HEK293 (cell line): Measurements from ENCODE around the gene GATM.

Experiments
- CTCF ChIA-PET: fragments of 350-600 bp; formaldehyde crosslinking; extraction: SDS; loops from one replicate; lab custom pipeline; 2021; ENCODE audit warnings: antibody characterized with exemption; lab: Yijun Ruan, JAX
- POLR2A ChIA-PET: fragments of 300-600 bp; formaldehyde crosslinking; extraction: SDS; loops from one replicate; lab custom pipeline; 2020; ENCODE audit warnings: antibody characterized with exemption, inconsistent platforms; lab: Yijun Ruan, JAX
- H3K27ac ChIP-seq: fragments of 200-500 bp; sonication (Bioruptor generic); 2 replicates; pipeline ENCODE4 v1.5.1; 2014; ENCODE audit warnings: low read depth, low read length, control low read depth, inconsistent platforms; ENCODE audit errors: extremely low read depth
- H3K36me3 ChIP-seq, 2 experiments: fragments of 200-500 bp in 1 of 2; sonication (Bioruptor generic) in 1 of 2; 1 replicate in 1 of 2; 2 replicates in 1 of 2; pipeline ENCODE4 v1.5.1; 2014 to 2017; ENCODE audit warnings: inconsistent platforms in 2 of 2, low read length in 2 of 2; ENCODE audit not compliant: control insufficient read depth in 2 of 2, insufficient read depth in 1 of 2
- H3K4me1 ChIP-seq: fragments of 200-500 bp; sonication (Bioruptor generic); 2 replicates; pipeline ENCODE4 v1.5.1; 2014; ENCODE audit warnings: mild to moderate bottlenecking, low read length, inconsistent platforms; ENCODE audit not compliant: control insufficient read depth, insufficient read depth
- H3K4me3 ChIP-seq: 2 replicates; pipeline ENCODE4 v1.5.1; 2011; ENCODE audit warnings: low read depth, mild to moderate bottlenecking, control low read depth, low read length, moderate library complexity
- H3K9me3 ChIP-seq: fragments of 200-500 bp; sonication (Bioruptor generic); 2 replicates; pipeline ENCODE4 v1.5.1; 2014; ENCODE audit warnings: low read depth, low read length, inconsistent platforms; ENCODE audit not compliant: control insufficient read depth, insufficient read depth
- BCL11B ChIP-seq: fragments of 450-650 bp; formaldehyde crosslinking; IDR thresholded peaks from 2 replicates; pipeline ENCODE4 v1.5.1; 2016; ENCODE audit warnings: low read depth, missing biosample characterization, missing genetic modification characterization
- GLI4 ChIP-seq: fragments of 450-650 bp; formaldehyde crosslinking; IDR thresholded peaks from 2 replicates; pipeline ENCODE4 v1.5.1; 2016; ENCODE audit warnings: missing biosample characterization, missing genetic modification characterization
- KLF16 ChIP-seq: fragments of 450-650 bp; formaldehyde crosslinking; IDR thresholded peaks from 2 replicates; pipeline ENCODE4 v1.5.1; 2017; ENCODE audit warnings: missing biosample characterization, missing genetic modification characterization
- SETDB1 ChIP-seq: IDR thresholded peaks from one replicate; pipeline ENCODE4 v1.6.1; 2017; ENCODE audit warnings: mild to moderate bottlenecking, low read length, moderate library complexity, mixed read lengths; ENCODE audit not compliant: insufficient read length
- YY1 ChIP-seq: fragments of 450-650 bp; formaldehyde crosslinking; IDR thresholded peaks from 2 replicates; pipeline ENCODE4 v1.5.1; 2018; ENCODE audit warnings: missing biosample characterization, missing genetic modification characterization
- ZBTB17 ChIP-seq: fragments of 450-650 bp; formaldehyde crosslinking; IDR thresholded peaks from 2 replicates; pipeline ENCODE4 v1.5.1; 2016; ENCODE audit warnings: missing biosample characterization, missing genetic modification characterization
- ZFP37 ChIP-seq: fragments of 450-650 bp; formaldehyde crosslinking; IDR thresholded peaks from 2 replicates; pipeline ENCODE4 v1.5.1; 2016; ENCODE audit warnings: missing biosample characterization, missing genetic modification characterization
- ZFP41 ChIP-seq: fragments of 450-650 bp; formaldehyde crosslinking; IDR thresholded peaks from 2 replicates; pipeline ENCODE4 v1.5.1; 2016; ENCODE audit warnings: missing biosample characterization, missing genetic modification characterization, borderline replicate concordance
- ZNF16 ChIP-seq: fragments of 450-650 bp; formaldehyde crosslinking; IDR thresholded peaks from 2 replicates; pipeline ENCODE4 v1.5.1; 2016; ENCODE audit warnings: low read depth, missing biosample characterization, missing genetic modification characterization
- ZNF2 ChIP-seq: fragments of 450-650 bp; formaldehyde crosslinking; IDR thresholded peaks from 2 replicates; pipeline ENCODE4 v1.5.1; 2016; ENCODE audit warnings: missing biosample characterization, missing genetic modification characterization
- ZNF202 ChIP-seq: fragments of 450-650 bp; formaldehyde crosslinking; IDR thresholded peaks from 2 replicates; pipeline ENCODE4 v1.5.1; 2016; ENCODE audit warnings: missing biosample characterization, missing genetic modification characterization, borderline replicate concordance
- ZNF221 ChIP-seq: fragments of 450-650 bp; formaldehyde crosslinking; IDR thresholded peaks from 2 replicates; pipeline ENCODE4 v1.5.1; 2017; ENCODE audit warnings: missing biosample characterization, missing genetic modification characterization, borderline replicate concordance
- ZNF324 ChIP-seq: fragments of 450-650 bp; formaldehyde crosslinking; IDR thresholded peaks from 2 replicates; pipeline ENCODE4 v1.5.1; 2016; ENCODE audit warnings: missing biosample characterization, missing genetic modification characterization
- ZNF48 ChIP-seq: fragments of 450-650 bp; formaldehyde crosslinking; IDR thresholded peaks from 2 replicates; pipeline ENCODE4 v1.5.1; 2016; ENCODE audit warnings: missing biosample characterization, missing genetic modification characterization
- ZNF600 ChIP-seq: fragments of 450-650 bp; formaldehyde crosslinking; IDR thresholded peaks from 2 replicates; pipeline ENCODE4 v1.5.1; 2016; ENCODE audit warnings: missing biosample characterization, missing genetic modification characterization
- ZNF791 ChIP-seq: fragments of 450-650 bp; formaldehyde crosslinking; IDR thresholded peaks from 2 replicates; pipeline ENCODE4 v1.5.1; 2016; ENCODE audit warnings: missing biosample characterization, missing genetic modification characterization
- TF ChIP-seq, protein P1 (sequence below): fragments of 450-650 bp; formaldehyde crosslinking; IDR thresholded peaks from 2 replicates; pipeline ENCODE4 v1.5.1; 2016; ENCODE audit warnings: missing biosample characterization, missing genetic modification characterization, borderline replicate concordance

Gene GATM

DNA sequence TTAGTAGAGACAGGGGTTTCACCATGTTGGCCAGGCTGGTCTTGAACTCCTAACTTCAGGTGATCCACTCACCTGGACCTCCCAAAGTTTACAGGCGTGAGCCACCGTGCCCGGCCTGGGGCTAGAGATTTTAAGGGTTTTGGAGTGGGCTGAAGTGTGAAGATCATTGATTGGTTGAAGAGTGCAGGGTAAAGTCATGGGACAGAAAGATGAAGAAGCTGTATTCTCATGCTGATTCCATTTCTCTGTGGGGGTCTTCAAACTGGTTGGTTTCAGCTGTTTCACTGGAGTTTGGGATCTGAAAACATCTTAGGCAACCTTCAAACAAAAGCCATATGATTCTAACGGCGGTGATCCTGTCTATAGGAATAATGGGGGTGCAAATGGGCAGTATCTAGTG is 52.1 kb downstream of the GATM start:
- Histone ChIP-seq H3K36me3 (no peaks in the 10 kb centered on the region), H3K27ac (no peak overlapping the region), H3K4me3 (no peak overlapping the region), H3K4me1 (no peaks in the 10 kb centered on the region), H3K9me3 (no peaks in the 10 kb centered on the region)
- no peak for TF ChIP-seq ZNF16
- TF ChIP-seq ZNF600 (tag by site-specific recombination), result no peak
- TF ChIP-seq ZNF48 (tag by site-specific recombination), result no peak
- TF ChIP-seq KLF16 (tag by site-specific recombination), result no peak
- TF ChIP-seq ZNF2 (tag by site-specific recombination), result no peak
- no peak for TF ChIP-seq SETDB1
- no peak for TF ChIP-seq ZNF791 (tag by site-specific recombination)
- TF ChIP-seq, protein P1, sequence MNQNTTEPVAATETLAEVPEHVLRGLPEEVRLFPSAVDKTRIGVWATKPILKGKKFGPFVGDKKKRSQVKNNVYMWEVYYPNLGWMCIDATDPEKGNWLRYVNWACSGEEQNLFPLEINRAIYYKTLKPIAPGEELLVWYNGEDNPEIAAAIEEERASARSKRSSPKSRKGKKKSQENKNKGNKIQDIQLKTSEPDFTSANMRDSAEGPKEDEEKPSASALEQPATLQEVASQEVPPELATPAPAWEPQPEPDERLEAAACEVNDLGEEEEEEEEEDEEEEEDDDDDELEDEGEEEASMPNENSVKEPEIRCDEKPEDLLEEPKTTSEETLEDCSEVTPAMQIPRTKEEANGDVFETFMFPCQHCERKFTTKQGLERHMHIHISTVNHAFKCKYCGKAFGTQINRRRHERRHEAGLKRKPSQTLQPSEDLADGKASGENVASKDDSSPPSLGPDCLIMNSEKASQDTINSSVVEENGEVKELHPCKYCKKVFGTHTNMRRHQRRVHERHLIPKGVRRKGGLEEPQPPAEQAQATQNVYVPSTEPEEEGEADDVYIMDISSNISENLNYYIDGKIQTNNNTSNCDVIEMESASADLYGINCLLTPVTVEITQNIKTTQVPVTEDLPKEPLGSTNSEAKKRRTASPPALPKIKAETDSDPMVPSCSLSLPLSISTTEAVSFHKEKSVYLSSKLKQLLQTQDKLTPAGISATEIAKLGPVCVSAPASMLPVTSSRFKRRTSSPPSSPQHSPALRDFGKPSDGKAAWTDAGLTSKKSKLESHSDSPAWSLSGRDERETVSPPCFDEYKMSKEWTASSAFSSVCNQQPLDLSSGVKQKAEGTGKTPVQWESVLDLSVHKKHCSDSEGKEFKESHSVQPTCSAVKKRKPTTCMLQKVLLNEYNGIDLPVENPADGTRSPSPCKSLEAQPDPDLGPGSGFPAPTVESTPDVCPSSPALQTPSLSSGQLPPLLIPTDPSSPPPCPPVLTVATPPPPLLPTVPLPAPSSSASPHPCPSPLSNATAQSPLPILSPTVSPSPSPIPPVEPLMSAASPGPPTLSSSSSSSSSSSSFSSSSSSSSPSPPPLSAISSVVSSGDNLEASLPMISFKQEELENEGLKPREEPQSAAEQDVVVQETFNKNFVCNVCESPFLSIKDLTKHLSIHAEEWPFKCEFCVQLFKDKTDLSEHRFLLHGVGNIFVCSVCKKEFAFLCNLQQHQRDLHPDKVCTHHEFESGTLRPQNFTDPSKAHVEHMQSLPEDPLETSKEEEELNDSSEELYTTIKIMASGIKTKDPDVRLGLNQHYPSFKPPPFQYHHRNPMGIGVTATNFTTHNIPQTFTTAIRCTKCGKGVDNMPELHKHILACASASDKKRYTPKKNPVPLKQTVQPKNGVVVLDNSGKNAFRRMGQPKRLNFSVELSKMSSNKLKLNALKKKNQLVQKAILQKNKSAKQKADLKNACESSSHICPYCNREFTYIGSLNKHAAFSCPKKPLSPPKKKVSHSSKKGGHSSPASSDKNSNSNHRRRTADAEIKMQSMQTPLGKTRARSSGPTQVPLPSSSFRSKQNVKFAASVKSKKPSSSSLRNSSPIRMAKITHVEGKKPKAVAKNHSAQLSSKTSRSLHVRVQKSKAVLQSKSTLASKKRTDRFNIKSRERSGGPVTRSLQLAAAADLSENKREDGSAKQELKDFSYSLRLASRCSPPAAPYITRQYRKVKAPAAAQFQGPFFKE (tag by site-specific recombination), result no peak
- TF ChIP-seq ZNF202 (tag by site-specific recombination), result no peak
- TF ChIP-seq ZFP37 (tag by site-specific recombination), result no peak
- TF ChIP-seq ZFP41 (tag by site-specific recombination), result no peak
- CTCF ChIA-PET, result interaction anchor here (0.9 kb wide), 1 partner anchor 99 kb away, joined by 4 read pairs; no protein-coding TSS in a partner anchor
- POLR2A ChIA-PET, result no interaction called here

DNA sequence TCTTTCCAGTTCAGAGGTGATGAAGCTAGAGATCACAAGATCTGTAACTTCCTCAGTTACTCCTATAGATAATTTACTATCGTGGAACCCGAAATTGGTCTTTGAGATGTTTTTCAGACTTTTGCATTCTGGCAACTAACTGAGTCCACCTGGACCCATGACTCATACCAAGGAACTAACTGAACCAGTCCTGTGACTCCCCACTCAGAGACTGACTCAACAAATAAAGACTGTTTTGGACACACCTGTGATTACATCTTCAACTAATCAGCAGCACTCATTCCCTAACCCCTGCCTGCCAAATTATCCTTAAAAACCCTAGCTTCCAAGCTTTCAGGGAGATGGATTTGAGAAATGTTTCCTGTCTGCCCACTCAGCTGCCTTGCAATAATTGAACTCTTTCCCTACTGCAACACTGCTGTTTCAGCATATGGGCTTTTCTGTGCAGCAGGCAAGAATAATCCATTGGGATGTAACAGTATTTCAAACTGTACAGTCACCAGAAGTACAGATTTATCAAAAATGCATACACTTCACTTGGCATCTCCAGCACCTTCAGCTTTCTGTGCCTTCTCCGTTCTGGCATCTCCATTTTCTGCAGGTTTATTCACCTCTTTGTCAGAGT is 57.7 kb downstream of the GATM start:
- Histone ChIP-seq H3K4me3 (no peak overlapping the region), H3K4me1 (no peaks in the 10 kb centered on the region), H3K36me3 (no peaks in the 10 kb centered on the region), H3K27ac (no peak overlapping the region), H3K9me3 (no peaks in the 10 kb centered on the region)
- CTCF ChIA-PET, result no interaction called here
- TF ChIP-seq ZFP41 (tag by site-specific recombination), result no peak
- no peak for TF ChIP-seq GLI4
- TF ChIP-seq YY1 (tag by site-specific recombination), result no peak
- TF ChIP-seq ZNF221 (tag by site-specific recombination), result no peak
- TF ChIP-seq BCL11B (tag by site-specific recombination), result no peak
- 0 out of 2 replicates have a peak, but pooled peaks have one; percentile 16 for TF ChIP-seq ZBTB17 (tag by site-specific recombination)
- TF ChIP-seq ZNF324 (tag by site-specific recombination), result no peak
- POLR2A ChIA-PET, result no interaction called here
